Neutrophil (primary cell): ENCODE data around the gene LMX1A.

Experiments
- H3K27ac ChIP-seq: fragments of 200-600 bp; sonication (generic); 2 replicates; pipeline ENCODE4 v1.5.1; 2016; ENCODE audit warnings: mild to moderate bottlenecking, moderate library complexity
- H3K27me3 ChIP-seq: fragments of 200-600 bp; sonication (generic); 2 replicates; pipeline ENCODE4 v1.6.0; 2016; ENCODE audit warnings: mild to moderate bottlenecking
- H3K36me3 ChIP-seq: fragments of 200-600 bp; sonication (generic); 2 replicates; pipeline ENCODE4 v1.5.1; 2017
- H3K4me1 ChIP-seq, 2 experiments: fragments of 200-600 bp in 1 of 2; sonication (generic) in 1 of 2; 1 replicate in 1 of 2; 2 replicates in 1 of 2; pipeline versions ENCODE4 v1.5.1 to v1.6.1; 2013 to 2016; ENCODE audit warnings: low read depth in 1 of 2, low read length in 1 of 2, mild to moderate bottlenecking in 1 of 2, moderate library complexity in 1 of 2; ENCODE audit not compliant: control insufficient read depth in 1 of 2, insufficient read depth in 1 of 2
- H3K4me3 ChIP-seq, 2 experiments: fragments of 200-600 bp in 1 of 2; sonication (generic) in 1 of 2; 1 replicate in 1 of 2; 2 replicates in 1 of 2; pipeline ENCODE4 v1.5.1; 2013 to 2016; ENCODE audit warnings: low read depth in 1 of 2, low read length in 1 of 2, mild to moderate bottlenecking in 1 of 2, moderate library complexity in 1 of 2
- H3K9me3 ChIP-seq: fragments of 200-600 bp; sonication (generic); 2 replicates; pipeline ENCODE4 v1.5.1; 2016
- TF ChIP-seq, protein P1 (sequence below): fragments of 200-600 bp; sonication (generic); IDR thresholded peaks from 2 replicates; pipeline ENCODE4 v1.5.1; 2016; ENCODE audit warnings: antibody characterized with exemption

LMX1A gene

DNA sequence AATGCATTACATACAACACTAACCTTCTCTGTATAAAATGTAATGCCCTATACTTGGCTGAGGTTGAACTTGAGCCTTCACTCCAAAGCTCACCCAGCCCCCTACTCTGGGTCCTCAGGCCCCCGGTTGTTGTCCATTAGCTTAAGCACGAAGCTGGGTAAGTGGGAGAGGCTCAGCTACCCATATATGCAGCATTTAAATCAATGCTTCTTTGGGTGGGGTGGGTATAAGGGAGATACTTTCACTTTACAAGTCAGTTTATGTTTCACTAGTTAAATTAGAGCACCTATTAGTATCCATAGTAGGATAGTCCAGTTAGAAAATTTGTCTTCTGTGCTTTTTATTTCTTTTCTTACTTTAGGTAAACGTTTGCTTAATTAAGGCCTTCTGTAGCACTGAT is 151.4 kb downstream of the LMX1A start:
- Histone ChIP-seq H3K4me3 (no peak overlapping the region), H3K9me3 (no peaks in the 10 kb centered on the region), H3K4me1 (no peaks in the 10 kb centered on the region), H3K27me3 (no peaks in the 10 kb centered on the region), H3K36me3 (no peaks in the 10 kb centered on the region), H3K27ac (no peak overlapping the region)
- TF ChIP-seq, protein P1, sequence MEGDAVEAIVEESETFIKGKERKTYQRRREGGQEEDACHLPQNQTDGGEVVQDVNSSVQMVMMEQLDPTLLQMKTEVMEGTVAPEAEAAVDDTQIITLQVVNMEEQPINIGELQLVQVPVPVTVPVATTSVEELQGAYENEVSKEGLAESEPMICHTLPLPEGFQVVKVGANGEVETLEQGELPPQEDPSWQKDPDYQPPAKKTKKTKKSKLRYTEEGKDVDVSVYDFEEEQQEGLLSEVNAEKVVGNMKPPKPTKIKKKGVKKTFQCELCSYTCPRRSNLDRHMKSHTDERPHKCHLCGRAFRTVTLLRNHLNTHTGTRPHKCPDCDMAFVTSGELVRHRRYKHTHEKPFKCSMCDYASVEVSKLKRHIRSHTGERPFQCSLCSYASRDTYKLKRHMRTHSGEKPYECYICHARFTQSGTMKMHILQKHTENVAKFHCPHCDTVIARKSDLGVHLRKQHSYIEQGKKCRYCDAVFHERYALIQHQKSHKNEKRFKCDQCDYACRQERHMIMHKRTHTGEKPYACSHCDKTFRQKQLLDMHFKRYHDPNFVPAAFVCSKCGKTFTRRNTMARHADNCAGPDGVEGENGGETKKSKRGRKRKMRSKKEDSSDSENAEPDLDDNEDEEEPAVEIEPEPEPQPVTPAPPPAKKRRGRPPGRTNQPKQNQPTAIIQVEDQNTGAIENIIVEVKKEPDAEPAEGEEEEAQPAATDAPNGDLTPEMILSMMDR: no peak

DNA sequence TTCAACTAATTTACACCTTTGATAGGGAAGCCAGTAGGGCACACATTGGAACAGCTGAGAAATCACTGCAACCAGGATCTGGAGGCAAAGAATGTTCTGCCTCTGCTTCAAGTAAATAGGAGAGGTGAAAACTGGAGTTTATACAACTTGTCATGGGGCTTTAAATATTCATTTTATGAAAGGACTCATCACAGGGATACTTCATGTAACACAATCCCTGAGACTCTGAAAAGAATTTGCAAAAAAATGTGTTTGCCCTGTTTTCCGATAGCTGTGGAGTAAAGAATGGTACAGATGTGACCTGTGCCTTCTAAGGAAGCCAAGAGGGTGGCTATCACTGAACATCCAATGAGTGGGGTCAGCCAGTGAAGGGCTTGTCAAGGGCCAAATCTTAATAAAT is 152.0 kb downstream of the LMX1A start:
- TF ChIP-seq, protein P1: no peak

DNA sequence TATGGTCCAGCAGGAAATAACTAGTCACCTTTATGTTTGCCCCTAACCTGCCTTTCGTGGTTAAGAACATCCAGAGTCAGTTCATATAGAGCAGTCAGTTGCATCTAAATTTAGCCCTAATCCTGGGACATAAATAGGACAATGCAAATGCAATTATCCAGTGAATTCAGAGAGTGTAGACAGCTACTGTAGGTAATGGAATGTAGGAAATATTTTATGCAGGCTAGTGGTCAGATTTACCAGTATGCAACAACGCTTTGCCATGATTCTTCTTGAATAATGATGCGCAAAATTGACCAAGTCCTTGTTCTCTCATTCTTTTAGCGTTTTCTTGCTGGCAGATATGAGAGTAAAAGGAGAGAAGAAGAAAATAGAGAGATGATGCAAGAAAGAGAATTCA is 165.4 kb downstream of the LMX1A start:
- H3K4me1 ChIP-seq: no peaks in the 10 kb centered on the region
- no peaks in the 10 kb centered on the region for H3K27me3 ChIP-seq
- no peak overlapping the region for H3K27ac ChIP-seq
- no peaks in the 10 kb centered on the region for H3K9me3 ChIP-seq
- TF ChIP-seq, protein P1: no peak
- no peak overlapping the region for H3K4me3 ChIP-seq
- H3K36me3 ChIP-seq: no peaks in the 10 kb centered on the region

More for the DNA sequence above, 152.0 kb downstream of the LMX1A start:
- H3K27me3 ChIP-seq: no peaks in the 10 kb centered on the region
- no peak overlapping the region for H3K4me3 ChIP-seq
- no peaks in the 10 kb centered on the region for H3K4me1 ChIP-seq
- H3K27ac ChIP-seq: no peak overlapping the region
- no peaks in the 10 kb centered on the region for H3K9me3 ChIP-seq
- H3K36me3 ChIP-seq: no peaks in the 10 kb centered on the region

DNA sequence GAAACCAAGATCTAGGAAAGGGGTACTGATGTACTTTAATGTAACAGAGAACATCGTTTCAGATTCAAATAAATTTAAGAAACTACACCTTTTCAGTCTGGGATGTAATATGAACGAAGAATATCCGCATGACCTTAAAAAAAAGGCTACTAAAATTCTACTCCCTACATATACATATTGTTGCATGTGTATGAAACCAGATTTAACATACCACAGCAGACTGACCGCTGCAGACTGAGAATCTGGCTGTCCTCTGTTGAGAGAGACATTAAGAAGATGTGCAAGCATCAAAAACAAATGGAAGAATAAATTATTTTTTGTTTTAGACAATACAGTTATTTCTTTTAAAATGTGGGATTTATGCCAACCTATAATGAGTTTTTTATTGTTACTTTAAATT is 166.6 kb downstream of the LMX1A start:
- TF ChIP-seq, protein P1: no peak
- H3K36me3 ChIP-seq: no peaks in the 10 kb centered on the region
- no peaks in the 10 kb centered on the region for H3K9me3 ChIP-seq
- H3K4me3 ChIP-seq: no peak overlapping the region
- H3K27ac ChIP-seq: no peak overlapping the region
- no peaks in the 10 kb centered on the region for H3K4me1 ChIP-seq
- H3K27me3 ChIP-seq: no peaks in the 10 kb centered on the region

DNA sequence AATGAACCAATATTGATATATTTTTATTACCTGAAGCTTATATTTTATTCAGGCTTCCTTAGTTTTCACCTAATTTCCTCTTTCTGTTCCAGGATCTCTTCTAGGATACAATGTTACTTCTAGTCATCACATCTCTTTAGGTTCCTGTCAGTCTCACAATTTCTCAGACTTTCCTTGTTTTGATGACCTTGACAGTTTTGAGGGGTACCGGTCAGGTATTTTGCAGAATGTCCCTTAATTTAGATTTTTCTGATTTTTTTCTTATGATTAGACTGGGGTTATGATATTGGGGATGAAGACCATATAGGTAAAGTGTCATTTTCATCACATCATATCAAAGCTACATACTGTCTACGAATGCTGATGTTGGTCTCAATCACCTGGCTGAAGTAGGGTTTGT is 167.5 kb downstream of the LMX1A start:
- H3K36me3 ChIP-seq: no peaks in the 10 kb centered on the region
- no peak overlapping the region for H3K27ac ChIP-seq
- H3K4me1 ChIP-seq: no peaks in the 10 kb centered on the region
- H3K27me3 ChIP-seq: no peaks in the 10 kb centered on the region
- TF ChIP-seq, protein P1: no peak
- no peaks in the 10 kb centered on the region for H3K9me3 ChIP-seq
- no peak overlapping the region for H3K4me3 ChIP-seq
